ENCODE results near the gene CHTF18. TPM values are rescaled to one million over a fixed set of nuclear protein-coding genes. Genes with fewer than 3 reads are reported as not detected.

CHTF18 gene
- total RNA-seq, 1 donor from 2014 or later: 142 TPM

DNA sequence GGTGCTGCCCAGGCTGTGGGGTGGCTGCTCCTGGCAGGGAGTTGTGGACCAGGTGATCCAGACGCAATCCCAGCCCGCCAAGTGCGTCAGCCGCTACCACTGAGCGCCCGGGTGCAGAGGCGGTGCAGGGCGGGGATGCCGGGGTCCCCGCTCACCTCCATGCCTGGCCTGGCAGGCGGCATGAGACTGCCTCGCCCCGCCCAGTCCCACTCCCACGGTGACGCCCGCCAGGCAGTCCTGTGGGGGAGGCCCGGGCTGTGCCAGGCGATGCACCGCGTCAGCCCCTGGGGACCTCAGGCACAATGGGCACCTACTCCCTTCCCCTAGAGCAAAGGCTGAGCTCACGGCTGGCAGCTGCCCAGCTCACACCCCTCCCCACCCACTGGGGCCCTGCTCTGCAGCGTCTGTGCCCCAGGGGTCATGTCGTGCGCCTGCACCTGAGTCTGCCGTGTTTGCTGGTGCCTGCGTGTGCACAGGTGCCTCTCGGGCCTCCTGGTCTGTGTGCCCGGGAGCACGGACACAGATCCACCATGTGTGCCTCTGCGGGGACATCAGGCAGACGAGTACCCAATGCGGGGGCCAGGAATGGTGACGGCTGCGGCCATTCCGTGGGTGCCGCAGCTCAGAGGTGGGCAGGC, 5.5 kb upstream of the CHTF18 start:
- Mint-ChIP-seq H3K4me1 (ENCODE audit: low read depth) (no peaks in the 10 kb centered on the region), H3K27ac (no peak overlapping the region), H3K9me3 (no peaks in the 10 kb centered on the region), H3K36me3 (ENCODE audit: low read depth) (no peaks in the 10 kb centered on the region), H3K27me3 (ENCODE audit: insufficient read depth) (no peaks in the 10 kb centered on the region), H3K4me3 (no peak overlapping the region)
- intact Hi-C loops (cut with micrococcal nuclease): no loop called here
- no peak for DNase-seq (ENCODE audit: low spot score)

DNA sequence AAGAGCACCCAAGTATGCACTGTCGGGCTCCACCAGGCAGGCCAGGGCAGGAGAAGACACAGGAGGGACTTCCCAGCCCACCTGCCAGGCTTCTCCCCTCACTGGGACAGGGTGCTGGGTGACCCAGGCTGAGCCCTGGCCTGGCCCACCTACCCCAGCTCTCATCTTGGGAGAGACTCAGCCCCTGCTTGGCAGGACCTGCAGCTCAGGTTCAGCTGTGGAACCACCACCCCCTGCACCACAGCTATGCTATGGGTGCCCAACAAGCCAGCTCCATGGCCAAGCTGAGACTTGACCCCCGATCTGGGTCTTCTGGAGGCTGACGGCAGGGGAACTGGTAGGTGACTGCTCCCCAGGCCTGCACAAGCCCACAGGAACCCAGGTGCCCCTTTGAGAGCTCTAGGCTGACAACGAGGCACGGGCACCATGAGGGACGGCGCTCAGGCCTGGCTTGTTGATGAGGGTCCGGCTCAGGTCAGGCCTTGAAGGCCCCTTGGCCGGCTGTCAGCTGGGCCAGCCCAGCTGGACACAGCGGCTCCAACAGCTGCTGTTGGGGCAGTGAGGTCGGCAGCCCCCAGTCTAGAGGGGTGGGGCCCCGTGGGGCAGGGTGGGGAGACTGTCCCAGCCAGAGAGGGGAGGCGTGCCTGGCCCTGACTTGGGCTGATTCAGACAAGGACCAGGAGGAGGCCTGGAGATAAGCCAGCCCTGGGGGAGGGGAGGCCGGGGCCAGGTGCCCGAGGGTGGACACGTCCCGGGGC, 4.8 kb upstream of the CHTF18 start:
- no peak overlapping the region for H3K27ac Mint-ChIP-seq
- no peaks in the 10 kb centered on the region for H3K36me3 Mint-ChIP-seq (ENCODE audit: low read depth)
- H3K4me3 Mint-ChIP-seq: no peak overlapping the region
- H3K9me3 Mint-ChIP-seq: no peaks in the 10 kb centered on the region
- DNase-seq (ENCODE audit: low spot score): no peak
- H3K4me1 Mint-ChIP-seq (ENCODE audit: low read depth): no peaks in the 10 kb centered on the region
- H3K27me3 Mint-ChIP-seq (ENCODE audit: insufficient read depth): no peaks in the 10 kb centered on the region
- intact Hi-C loops (cut with micrococcal nuclease): no loop called here

DNA sequence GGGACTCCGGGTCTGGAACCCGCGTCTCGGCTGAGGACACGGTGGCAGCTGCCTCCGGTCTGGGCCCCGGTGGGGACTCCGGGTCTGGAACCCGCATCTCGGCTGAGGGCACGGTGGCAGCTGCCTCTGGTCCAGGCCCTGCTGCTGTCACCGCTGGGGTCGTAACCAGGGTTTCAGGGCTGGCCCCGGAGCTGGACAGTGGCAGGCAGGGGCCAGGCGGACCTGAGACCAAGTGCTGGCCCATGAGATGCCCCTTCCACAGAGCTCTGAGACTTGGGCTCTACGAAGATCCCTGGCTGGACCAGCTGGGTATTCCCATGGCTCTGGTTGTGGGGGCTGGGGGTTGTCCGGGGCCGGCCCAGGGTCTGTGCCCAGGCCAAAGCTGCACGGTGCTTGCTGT, 4.0 kb upstream of the CHTF18 start:
- Mint-ChIP-seq H3K27me3 (ENCODE audit: insufficient read depth) (no peaks in the 10 kb centered on the region), H3K9me3 (no peaks in the 10 kb centered on the region), H3K36me3 (ENCODE audit: low read depth) (no peaks in the 10 kb centered on the region), H3K27ac (no peak overlapping the region), H3K4me3 (no peak overlapping the region), H3K4me1 (ENCODE audit: low read depth) (no peaks in the 10 kb centered on the region)
- no peak for DNase-seq (ENCODE audit: low spot score)
- intact Hi-C loops (cut with micrococcal nuclease): no loop called here

DNA sequence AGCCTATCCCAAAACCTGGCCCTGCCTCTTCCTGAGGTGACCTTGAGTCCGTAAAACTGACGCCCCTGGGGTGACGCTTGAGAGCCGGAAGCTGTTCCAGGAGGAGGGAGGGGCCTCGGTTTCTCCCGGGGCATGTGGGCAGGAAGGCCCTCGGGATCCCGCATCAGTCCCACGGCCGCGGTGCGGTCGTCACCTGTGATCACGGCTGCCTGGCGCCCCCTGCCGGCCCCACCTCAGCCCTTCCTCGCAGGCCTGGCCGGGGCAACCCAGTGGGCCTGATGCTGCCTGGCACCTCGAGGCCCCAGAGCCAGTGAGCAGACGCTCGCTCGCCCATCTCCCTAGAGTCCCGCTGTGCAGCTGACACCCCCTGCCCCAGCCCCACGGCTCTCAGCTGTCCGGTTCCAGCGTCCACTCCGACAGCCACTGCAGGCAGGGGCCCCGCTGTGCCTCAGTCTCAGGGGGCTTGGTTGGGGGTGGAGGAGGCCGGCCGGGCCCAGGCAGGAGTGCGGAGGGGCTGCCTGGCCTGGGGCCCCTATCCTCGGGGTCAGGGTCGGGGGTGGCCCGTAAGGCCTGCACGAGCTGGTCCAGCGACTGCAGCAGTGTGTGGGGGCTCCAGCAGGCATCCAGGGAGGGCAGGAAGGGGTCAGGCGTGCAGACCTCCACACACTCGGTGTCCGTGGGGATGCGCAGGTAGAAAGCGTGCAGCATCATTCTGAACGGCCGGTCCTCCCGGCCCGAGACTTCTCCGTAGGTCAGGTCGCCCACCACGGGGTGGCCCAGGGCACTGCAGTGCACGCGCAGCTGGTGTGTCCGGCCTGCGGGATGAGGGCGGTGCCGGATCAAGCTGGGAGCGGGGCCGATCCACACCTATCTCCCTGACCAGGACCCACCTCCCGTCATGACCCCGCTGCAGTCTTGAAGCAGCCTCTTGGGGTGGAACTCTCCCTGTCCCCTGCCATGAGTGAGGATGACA, 2.6 kb upstream of the CHTF18 start:
- no peak overlapping the region for H3K27ac Mint-ChIP-seq
- peaks cover 2% of the 10 kb centered on the region for H3K36me3 Mint-ChIP-seq (ENCODE audit: low read depth)
- intact Hi-C loops (cut with micrococcal nuclease): loop anchor here (1.0 to 5.0 kb wide), 4 partner anchors 44 to 636 kb away; partner anchors contain the start of genes CIAO3, METTL26 and UQCC4
- no peaks in the 10 kb centered on the region for H3K9me3 Mint-ChIP-seq
- H3K27me3 Mint-ChIP-seq (ENCODE audit: insufficient read depth): no peaks in the 10 kb centered on the region
- H3K4me3 Mint-ChIP-seq: peak overlapping the region; percentile 92
- no peaks in the 10 kb centered on the region for H3K4me1 Mint-ChIP-seq (ENCODE audit: low read depth)
- DNase-seq (ENCODE audit: low spot score): peak; percentile 60

DNA sequence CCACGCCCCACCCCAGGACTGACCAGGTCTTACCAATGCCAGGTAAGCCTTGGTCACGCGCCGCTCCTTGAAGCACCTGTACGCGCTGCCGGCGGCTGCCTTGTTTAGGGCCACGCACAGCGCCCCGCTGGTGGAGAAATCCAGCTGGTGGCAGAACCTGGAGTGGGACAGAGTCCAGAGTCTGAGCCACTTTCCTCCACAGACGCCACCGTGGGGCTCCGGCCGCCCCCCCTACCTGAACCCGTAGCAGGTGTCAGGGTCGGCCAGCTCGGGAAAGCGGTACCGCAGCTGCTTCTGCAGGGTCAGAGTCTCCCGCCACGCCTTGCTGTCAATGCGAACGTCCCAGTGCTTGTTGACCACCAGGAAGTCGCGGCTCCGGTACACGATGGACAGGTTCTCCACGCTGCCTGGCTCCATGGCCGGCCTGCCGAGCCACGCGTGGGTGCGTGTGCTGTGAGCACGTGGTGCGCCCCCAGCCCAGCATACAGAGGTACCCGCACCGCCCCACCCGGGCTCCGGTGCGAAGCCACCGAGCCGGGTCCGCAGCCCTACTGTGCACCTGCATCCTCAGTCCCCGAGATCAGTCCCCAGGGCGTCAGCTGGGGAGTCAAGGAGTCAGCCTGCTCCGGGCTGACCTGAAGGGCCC, 976 bp upstream of the CHTF18 start:
- no peaks in the 10 kb centered on the region for H3K4me1 Mint-ChIP-seq (ENCODE audit: low read depth)
- DNase-seq (ENCODE audit: low spot score): no peak
- intact Hi-C loops (cut with micrococcal nuclease): loop anchor here (5.0 kb wide), 3 partner anchors 45 to 635 kb away; partner anchors contain the start of genes CIAO3, METTL26 and UQCC4
- peak overlapping the region; percentile 79 for H3K27ac Mint-ChIP-seq
- H3K27me3 Mint-ChIP-seq (ENCODE audit: insufficient read depth): no peaks in the 10 kb centered on the region
- peak overlapping the region; percentile 92 for H3K4me3 Mint-ChIP-seq
- peaks cover 7% of the 10 kb centered on the region for H3K36me3 Mint-ChIP-seq (ENCODE audit: low read depth)
- H3K9me3 Mint-ChIP-seq: no peaks in the 10 kb centered on the region

DNA sequence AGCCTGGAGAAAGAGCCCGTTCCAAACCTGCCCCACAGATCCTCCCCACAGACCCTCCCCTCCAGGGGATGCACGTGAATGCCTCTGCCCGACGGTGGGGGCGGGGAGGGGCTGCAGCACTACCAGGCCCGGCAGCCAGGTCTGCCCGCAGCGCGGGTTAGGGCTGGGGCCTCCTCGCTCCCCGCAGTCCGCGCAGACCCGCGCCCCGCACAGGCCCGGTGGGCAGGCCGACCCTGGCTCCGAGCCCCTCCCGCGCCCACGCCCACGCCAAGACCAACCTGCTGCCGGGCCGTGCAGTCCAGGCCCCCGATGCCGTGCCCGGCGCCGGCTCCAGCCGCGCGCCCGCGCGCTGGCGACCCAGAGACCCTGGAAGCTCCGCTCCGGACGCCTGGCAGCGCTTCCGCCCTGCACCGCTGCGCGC, 432 bp upstream of the CHTF18 start, which contains the start of gene RPUSD1:
RPUSD1 (minus strand) TSS at position 404 of the 421 bp plus-strand sequence. CDS start 644 bp downstream, outside the sequence.
- Mint-ChIP-seq H3K4me3 (peak within 1 kb of the TSS; percentile 92), H3K4me1 (ENCODE audit: low read depth) (no peaks in the 10 kb centered on the region), H3K9me3 (no peaks in the 10 kb centered on the region), H3K27me3 (ENCODE audit: insufficient read depth) (no peaks in the 10 kb centered on the region), H3K27ac (peak within 1 kb of the TSS; percentile 79), H3K36me3 (ENCODE audit: low read depth) (peaks cover 7% of the 10 kb centered on the region)
- peak; percentile 15 for DNase-seq (ENCODE audit: low spot score)
- intact Hi-C loops (cut with micrococcal nuclease): loop anchor here (1.0 to 5.0 kb wide), 5 partner anchors 19 to 634 kb away; partner anchors contain the start of genes CIAO3, METTL26 and UQCC4

DNA sequence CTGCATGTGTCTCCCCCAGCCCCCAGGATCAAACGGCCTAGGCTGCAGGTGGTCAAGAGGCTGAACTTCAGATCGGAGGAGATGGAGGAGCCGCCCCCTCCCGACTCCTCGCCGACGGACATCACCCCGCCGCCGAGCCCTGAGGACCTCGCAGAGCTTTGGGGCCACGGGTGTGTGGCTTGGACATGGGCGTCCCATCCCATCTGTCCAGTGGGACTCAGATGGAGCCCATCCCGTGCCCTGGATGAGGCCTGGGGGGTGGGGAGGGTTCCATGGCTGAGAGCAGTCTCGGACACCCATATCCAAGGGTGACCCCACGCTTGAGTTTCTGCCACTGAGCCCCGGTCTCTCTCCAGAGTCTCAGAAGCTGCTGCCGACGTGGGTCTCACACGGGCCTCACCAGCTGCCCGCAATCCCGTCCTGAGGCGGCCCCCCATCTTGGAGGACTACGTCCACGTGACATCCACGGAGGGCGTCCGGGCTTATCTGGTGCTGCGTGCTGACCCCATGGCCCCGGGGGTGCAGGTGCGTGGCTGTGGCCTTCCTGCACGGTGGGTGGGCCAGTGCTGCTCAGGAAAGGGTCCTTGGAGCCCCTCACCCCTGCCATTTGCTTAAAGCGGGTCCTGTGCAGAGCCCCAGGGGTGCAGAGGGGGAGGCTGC, 901 bp downstream of the CHTF18 start:
- Mint-ChIP-seq H3K27ac (no peak overlapping the region), H3K4me1 (ENCODE audit: low read depth) (no peaks in the 10 kb centered on the region), H3K36me3 (ENCODE audit: low read depth) (peaks cover 7% of the 10 kb centered on the region), H3K27me3 (ENCODE audit: insufficient read depth) (no peaks in the 10 kb centered on the region), H3K4me3 (peak overlapping the region; percentile 73), H3K9me3 (no peaks in the 10 kb centered on the region)
- no peak for DNase-seq (ENCODE audit: low spot score)
- intact Hi-C loops (cut with micrococcal nuclease): loop anchor here (5.0 kb wide), 3 partner anchors 47 to 633 kb away; partner anchors contain the start of genes CIAO3, METTL26 and UQCC4

DNA sequence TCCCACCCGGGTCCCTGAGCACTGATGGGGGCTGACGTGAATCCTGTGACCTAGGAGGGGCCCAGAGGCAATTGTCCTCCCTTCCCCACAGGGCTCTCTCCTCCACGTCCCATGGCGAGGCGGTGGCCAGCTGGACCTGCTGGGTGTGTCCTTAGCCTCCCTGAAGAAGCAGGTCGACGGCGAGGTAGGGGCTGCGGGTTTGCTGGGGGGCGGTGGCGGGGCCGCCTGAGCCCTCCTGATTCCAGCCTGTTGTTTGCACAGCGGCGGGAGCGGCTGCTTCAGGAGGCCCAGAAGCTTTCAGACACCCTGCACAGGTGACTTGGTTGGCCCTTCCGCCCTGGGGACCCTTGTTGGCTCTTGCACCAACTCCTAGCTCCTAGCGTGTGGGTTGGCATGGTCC, 1.7 kb downstream of the CHTF18 start:
- Mint-ChIP-seq H3K4me1 (ENCODE audit: low read depth) (no peaks in the 10 kb centered on the region), H3K27me3 (ENCODE audit: insufficient read depth) (no peaks in the 10 kb centered on the region), H3K9me3 (no peaks in the 10 kb centered on the region), H3K36me3 (ENCODE audit: low read depth) (peaks cover 7% of the 10 kb centered on the region), H3K4me3 (peak overlapping the region; percentile 73), H3K27ac (no peak overlapping the region)
- no peak for DNase-seq (ENCODE audit: low spot score)
- intact Hi-C loops (cut with micrococcal nuclease): no loop called here

DNA sequence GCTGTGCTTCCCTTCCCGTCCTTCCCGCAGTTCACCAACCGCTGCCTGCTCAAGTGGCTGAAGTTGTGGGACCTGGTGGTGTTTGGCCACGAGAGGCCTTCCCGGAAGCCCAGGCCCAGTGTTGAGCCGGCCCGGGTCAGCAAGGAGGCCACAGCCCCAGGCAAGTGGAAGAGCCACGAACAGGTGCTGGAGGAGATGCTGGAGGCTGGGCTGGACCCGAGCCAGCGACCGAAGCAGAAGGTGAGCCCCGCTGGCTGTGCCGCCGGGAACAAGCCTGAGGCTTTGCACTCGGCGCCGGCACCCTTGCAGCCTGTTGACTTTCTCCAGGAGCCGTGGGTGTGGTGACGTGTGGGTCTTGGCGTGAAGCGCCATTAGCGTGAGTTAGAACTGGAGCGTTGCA, 2.7 kb downstream of the CHTF18 start:
- H3K4me3 Mint-ChIP-seq: no peak overlapping the region
- intact Hi-C loops (cut with micrococcal nuclease): no loop called here
- no peak overlapping the region for H3K27ac Mint-ChIP-seq
- H3K9me3 Mint-ChIP-seq: no peaks in the 10 kb centered on the region
- H3K36me3 Mint-ChIP-seq (ENCODE audit: low read depth): peaks cover 7% of the 10 kb centered on the region
- H3K27me3 Mint-ChIP-seq (ENCODE audit: insufficient read depth): no peaks in the 10 kb centered on the region
- DNase-seq (ENCODE audit: low spot score): no peak
- no peaks in the 10 kb centered on the region for H3K4me1 Mint-ChIP-seq (ENCODE audit: low read depth)

DNA sequence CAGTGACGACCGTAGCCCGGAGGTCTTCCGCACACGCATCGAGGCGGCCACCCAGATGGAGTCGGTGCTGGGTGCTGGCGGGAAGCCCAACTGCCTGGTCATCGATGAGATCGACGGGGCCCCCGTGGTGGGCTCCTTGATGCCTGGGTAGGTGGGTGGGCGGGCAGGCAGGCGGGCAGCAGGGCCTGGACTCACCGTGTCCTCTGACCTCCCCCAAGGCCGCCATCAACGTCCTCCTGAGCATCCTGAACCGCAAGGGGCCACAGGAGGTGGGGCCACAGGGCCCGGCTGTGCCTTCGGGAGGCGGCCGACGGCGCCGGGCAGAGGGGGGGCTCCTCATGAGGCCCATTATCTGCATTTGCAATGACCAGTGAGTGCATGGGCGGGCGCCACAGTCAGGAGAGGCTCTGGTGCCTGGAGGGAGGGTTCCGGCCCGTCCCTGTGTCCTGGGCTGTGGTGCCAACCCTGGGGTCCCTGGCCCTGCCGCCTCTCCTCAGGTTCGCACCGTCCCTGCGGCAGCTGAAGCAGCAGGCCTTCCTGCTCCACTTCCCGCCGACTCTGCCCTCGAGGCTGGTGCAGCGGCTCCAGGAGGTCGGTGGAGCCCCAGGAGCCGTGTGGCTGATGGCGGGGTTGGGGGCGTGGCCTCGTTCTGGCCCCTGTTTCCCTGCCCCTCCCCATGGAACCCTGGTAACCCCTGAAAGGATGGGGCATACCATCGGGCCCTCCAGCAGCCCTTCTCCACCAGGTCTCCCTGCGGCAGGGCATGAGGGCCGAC, 4.0 kb downstream of the CHTF18 start:
- intact Hi-C loops (cut with micrococcal nuclease): no loop called here
- no peak for DNase-seq (ENCODE audit: low spot score)
- Mint-ChIP-seq H3K4me3 (no peak overlapping the region), H3K9me3 (no peaks in the 10 kb centered on the region), H3K4me1 (ENCODE audit: low read depth) (no peaks in the 10 kb centered on the region), H3K27me3 (ENCODE audit: insufficient read depth) (no peaks in the 10 kb centered on the region), H3K27ac (no peak overlapping the region), H3K36me3 (ENCODE audit: low read depth) (peaks cover 8% of the 10 kb centered on the region)

DNA sequence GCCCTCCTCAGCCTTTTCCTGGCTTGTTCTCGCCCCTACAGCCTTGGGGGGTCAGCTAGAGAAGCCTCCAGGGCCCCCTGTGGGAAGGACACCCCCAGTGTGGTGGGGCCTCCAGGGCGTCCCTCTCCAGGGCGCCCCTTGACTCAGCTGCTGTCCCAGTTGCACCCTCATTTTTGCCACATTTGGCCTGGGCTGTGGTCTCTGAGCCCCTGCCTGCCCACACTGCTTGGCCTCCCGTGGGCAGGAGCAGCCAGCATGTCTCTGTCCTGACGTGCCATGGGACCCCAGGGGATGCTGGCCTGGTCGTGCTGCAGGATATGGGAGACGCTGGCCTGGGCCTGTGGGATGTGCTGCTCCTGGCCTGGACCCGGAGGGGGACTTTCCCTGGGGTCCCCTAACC, 5.0 kb downstream of the CHTF18 start:
- Mint-ChIP-seq H3K27me3 (ENCODE audit: insufficient read depth) (peaks cover 2% of the 10 kb centered on the region), H3K27ac (no peak overlapping the region), H3K9me3 (no peaks in the 10 kb centered on the region), H3K4me3 (no peak overlapping the region), H3K36me3 (ENCODE audit: low read depth) (peaks cover 8% of the 10 kb centered on the region), H3K4me1 (ENCODE audit: low read depth) (no peaks in the 10 kb centered on the region)
- intact Hi-C loops (cut with micrococcal nuclease): no loop called here
- DNase-seq (ENCODE audit: low spot score): no peak
